Measurements from ENCODE around the gene UBE2K.
"Not testable (repeated sequence)": the region's sequence is repeated elsewhere in the genome, so short reads cannot be mapped to it uniquely, and the experiment has no call there.

Gene UBE2K

GRCh38 chr4:39718366-39719323 is 20.7 kb downstream of the UBE2K start:
- Histone ChIP-seq H3K27me3 (ENCODE audit: insufficient read depth, low read depth) (no peaks in the 10 kb centered on the region), H3K4me3 (IDR thresholded peaks at IDR 0.05; ENCODE audit: insufficient read depth, low read depth, low read length) (no peak overlapping the region), H3K79me2 (ENCODE audit: insufficient read depth, low read depth) (peaks cover 90% of the 10 kb centered on the region), H3K4me2 (no peak overlapping the region), H4K20me1 (ENCODE audit: insufficient read depth) (no peaks in the 10 kb centered on the region), H3K9ac (no peak overlapping the region), H3K4me1 (ENCODE audit: low read depth, poor library complexity, severe bottlenecking) (peaks cover 16% of the 10 kb centered on the region), H3K27ac (no peak overlapping the region), H2AFZ (ENCODE audit: low read depth) (no peak overlapping the region), H3K36me3 (ENCODE audit: insufficient read depth) (no peaks in the 10 kb centered on the region)
- no peak for TF ChIP-seq CTCF (conservative IDR thresholded peaks at IDR 0.05; ENCODE audit: low read depth, low read length)

GRCh38 chr4:39719804-39720580 is 22.1 kb downstream of the UBE2K start:
- Histone ChIP-seq H3K79me2 (ENCODE audit: insufficient read depth, low read depth) (peaks cover 88% of the 10 kb centered on the region), H3K4me3 (IDR thresholded peaks at IDR 0.05; ENCODE audit: insufficient read depth, low read depth, low read length) (no peak overlapping the region), H4K20me1 (ENCODE audit: insufficient read depth) (no peaks in the 10 kb centered on the region), H3K36me3 (ENCODE audit: insufficient read depth) (no peaks in the 10 kb centered on the region), H3K27me3 (ENCODE audit: insufficient read depth, low read depth) (no peaks in the 10 kb centered on the region), H3K27ac (no peak overlapping the region), H3K4me1 (ENCODE audit: low read depth, poor library complexity, severe bottlenecking) (peaks cover 9% of the 10 kb centered on the region), H3K9ac (no peak overlapping the region), H2AFZ (ENCODE audit: low read depth) (no peak overlapping the region), H3K4me2 (no peak overlapping the region)
- no peak for TF ChIP-seq CTCF (conservative IDR thresholded peaks at IDR 0.05; ENCODE audit: low read depth, low read length)

GRCh38 chr4:39721273-39721672 is 23.3 kb downstream of the UBE2K start:
- not testable (repeated sequence) for H2AFZ ChIP-seq (ENCODE audit: low read depth); H3K36me3 ChIP-seq (ENCODE audit: insufficient read depth); H3K27me3 ChIP-seq (ENCODE audit: insufficient read depth, low read depth); H3K4me1 ChIP-seq (ENCODE audit: low read depth, poor library complexity, severe bottlenecking); H3K9ac ChIP-seq; H3K27ac ChIP-seq; H3K4me3 ChIP-seq (IDR thresholded peaks at IDR 0.05; ENCODE audit: insufficient read depth, low read depth, low read length); H4K20me1 ChIP-seq (ENCODE audit: insufficient read depth); H3K4me2 ChIP-seq
- peaks cover 87% of the 10 kb centered on the region for H3K79me2 ChIP-seq (ENCODE audit: insufficient read depth, low read depth)

GRCh38 chr4:39721788-39722187 is 23.9 kb downstream of the UBE2K start:
- Histone ChIP-seq H3K4me3 (IDR thresholded peaks at IDR 0.05; ENCODE audit: insufficient read depth, low read depth, low read length) (no peak overlapping the region), H3K9ac (no peak overlapping the region), H3K36me3 (ENCODE audit: insufficient read depth) (no peaks in the 10 kb centered on the region), H3K4me1 (ENCODE audit: low read depth, poor library complexity, severe bottlenecking) (no peaks in the 10 kb centered on the region), H3K27ac (no peak overlapping the region), H3K27me3 (ENCODE audit: insufficient read depth, low read depth) (no peaks in the 10 kb centered on the region), H2AFZ (ENCODE audit: low read depth) (no peak overlapping the region), H3K4me2 (no peak overlapping the region), H4K20me1 (ENCODE audit: insufficient read depth) (no peaks in the 10 kb centered on the region), H3K79me2 (ENCODE audit: insufficient read depth, low read depth) (peaks cover 87% of the 10 kb centered on the region; the same call in 1 of the 2 replicates)
- no peak for TF ChIP-seq CTCF (conservative IDR thresholded peaks at IDR 0.05; ENCODE audit: low read depth, low read length)

Measured in KMS-11 (cell line).